Keratinocyte (primary cell): ENCODE data around the gene CREB3L2.

Experiments used
- CTCF ChIP-seq, 3 experiments: IDR thresholded peaks in 1 of 3; conservative IDR thresholded peaks in 1 of 3; optimal IDR thresholded peaks in 1 of 3; 2 replicates in 2 of 3; 3 replicates in 1 of 3; pipeline versions ENCODE3 to v1.5.1; 2011; ENCODE audit warnings: low read length in 3 of 3, mild to moderate bottlenecking in 3 of 3, moderate library complexity in 2 of 3, control low read depth in 1 of 3, inconsistent platforms in 1 of 3; ENCODE audit not compliant: insufficient read depth in 2 of 3; ENCODE audit errors: extremely low read depth in 1 of 3
- EZH2 ChIP-seq: IDR thresholded peaks from one replicate; pipeline ENCODE4 v1.6.1; 2012; ENCODE audit warnings: inconsistent platforms, mild to moderate bottlenecking, low read length, moderate library complexity

DNA sequence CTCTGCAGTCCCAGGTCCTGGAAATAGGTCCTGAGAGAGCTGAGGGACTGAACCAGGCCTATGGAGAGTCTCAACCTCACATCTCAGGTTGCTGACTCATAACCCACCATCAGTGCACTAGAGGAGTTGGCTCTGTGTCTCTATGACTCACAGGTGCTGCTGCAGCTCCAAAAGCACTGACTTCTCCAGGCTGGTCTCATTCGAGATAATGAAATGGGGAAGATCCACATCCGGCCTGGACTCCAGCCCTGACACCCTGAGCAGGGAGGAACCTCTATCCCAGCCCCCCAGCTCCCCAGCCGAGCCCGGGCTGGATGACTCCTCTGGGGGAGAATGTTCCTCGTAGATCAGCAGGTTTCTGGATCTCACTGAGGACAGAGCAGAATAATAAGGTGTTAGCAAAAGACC, 119.6 kb downstream of the CREB3L2 start:
- no peak for TF ChIP-seq EZH2
- TF ChIP-seq CTCF (optimal IDR thresholded peaks at IDR 0.05 in 1 of 3, IDR thresholded peaks at IDR 0.05 in 1 of 3, conservative IDR thresholded peaks at IDR 0.05 in 1 of 3; ENCODE audit: extremely low read depth in 1 of 3, insufficient read depth in 2 of 3, low read length in 3 of 3): no peak
